Cardiac septum (tissue), 1 donor: ENCODE results near the gene BCAS2. TPM values are rescaled to one million over a fixed set of nuclear protein-coding genes. Genes with fewer than 3 reads are reported as not detected.

ENCODE experiments used
- DNase-seq: peaks from one replicate; pipeline ENCODE4 v3.0.0-alpha.2; 2020; ENCODE audit warnings: low spot score
- intact Hi-C: fragments of 100-400 bp; cut with DNase I; formaldehyde crosslinking; loops from one replicate; pipeline ENCODE4 v1.14.0; 2022
- long read RNA-seq: library from polyadenylated mRNA; unstranded; transcript quantifications from one replicate; pipeline ENCODE4 v2.0.0, GENCODE V29; 2021
- total RNA-seq: library from RNA; stranded (reverse); fragmentation: NEBNext Ultra II Directional; extraction: Animal tissue kit (Norgen Biotek cat#: 25700); gene quantifications from one replicate; pipeline ENCODE4 v1.2.1, GENCODE V29; 2021
- donor health status: DM: no; HTN: no; CAD: no.

The BCAS2 gene
- 36.1 TPM for total RNA-seq
- long read RNA-seq, transcript BCAS2-201 (7 exons, 1,299 nt), result major isoform, 36 of 37 reads
- long read RNA-seq, partial matches to known transcripts, result 1 of 37 reads
- long read RNA-seq, other reads (novel, unspliced or antisense), result 0 of 37 reads

DNA sequence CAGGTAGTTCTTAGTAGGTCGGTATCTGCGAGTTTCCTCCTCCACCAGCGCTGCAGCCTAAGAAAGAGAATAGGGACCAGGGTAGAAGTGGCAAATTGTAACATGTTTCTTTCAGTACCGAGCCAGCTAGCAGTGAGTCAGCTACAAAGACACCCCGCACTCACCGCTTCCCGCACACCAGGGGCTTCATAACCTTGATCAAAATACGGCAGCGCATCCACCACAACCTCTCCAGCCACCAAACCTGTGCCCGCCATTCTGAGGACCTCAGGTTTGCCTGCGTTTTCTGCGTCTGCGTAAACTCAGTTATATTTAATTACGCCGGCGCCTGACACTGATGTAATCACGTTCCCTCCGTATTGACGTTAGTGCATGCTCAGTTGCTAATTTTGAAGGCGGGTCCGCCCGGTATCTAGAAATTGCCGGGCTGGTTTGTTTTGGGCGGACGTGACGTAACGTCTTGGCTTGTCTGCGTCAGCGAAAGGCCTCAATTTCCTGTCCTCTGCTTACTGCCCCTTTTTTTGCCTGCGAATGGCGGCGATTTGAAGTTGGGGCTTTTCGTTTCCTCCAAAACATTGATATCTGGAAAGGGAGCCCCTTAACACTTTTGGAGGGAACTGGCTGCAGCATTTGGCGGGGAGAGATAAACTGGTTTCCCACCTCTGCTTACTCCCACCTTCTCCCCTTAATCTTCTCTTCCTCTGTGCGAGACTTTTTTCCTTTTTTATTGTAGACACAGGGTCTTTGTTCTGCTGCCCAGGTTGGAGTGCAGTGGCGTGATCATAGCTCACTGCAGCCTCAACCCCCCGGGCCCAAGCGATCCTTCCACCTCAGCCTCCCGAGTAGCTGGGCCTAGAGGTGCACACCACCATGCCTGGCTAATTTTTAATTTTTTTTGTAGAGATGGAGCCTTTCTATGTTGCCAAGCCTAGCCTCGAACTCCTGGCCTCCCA is at the start of gene BCAS2:
Gene BCAS2, minus strand, starts transcription at position 281 of the 953 bp plus-strand sequence. Its CDS starts 24 bp downstream, at position 257.
- intact Hi-C loops, result loop anchor here (1.0 to 5.0 kb wide), 4 partner anchors 70 to 234 kb away; partner anchors contain the start of genes CSDE1, NRAS and TRIM33
- DNase-seq, result peak; percentile 97

DNA sequence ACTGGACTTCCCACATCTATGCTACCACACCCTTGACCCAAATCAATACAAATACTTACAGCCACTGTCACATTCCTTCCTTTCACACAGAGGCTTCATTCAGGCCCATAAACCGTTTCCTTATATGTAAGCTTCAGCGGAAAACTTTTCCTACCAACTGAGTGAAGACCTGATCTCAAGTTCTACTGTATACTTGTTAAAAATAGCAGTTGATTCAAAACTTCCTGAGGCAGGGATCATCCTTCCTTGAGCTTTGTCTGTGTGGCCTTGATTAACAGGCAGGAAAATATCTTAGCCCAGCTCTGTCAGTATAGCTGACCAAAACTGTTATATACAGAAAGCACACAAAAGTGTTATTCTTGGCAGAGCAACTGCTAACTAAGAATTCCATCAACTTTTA is 45.7 kb upstream of the BCAS2 start:
- no peak for DNase-seq
- intact Hi-C loops, result no loop called here

DNA sequence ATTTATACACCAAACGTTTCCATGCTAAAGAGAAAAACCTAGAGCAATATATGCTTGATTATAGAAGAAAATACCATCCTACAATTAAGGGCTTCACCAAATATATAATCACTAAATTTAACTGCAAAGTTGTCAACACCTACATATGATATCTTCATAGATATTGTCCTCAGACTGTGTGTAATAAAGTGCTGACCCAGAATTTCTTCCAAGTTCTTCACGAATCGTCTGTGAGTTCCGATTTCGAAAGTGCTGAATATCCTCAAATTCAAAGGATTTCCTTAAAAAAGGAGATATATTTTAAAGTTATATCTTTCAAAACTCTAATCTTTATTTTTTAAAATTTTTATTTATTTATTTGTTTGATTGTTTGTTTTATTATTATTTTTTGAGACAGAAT is 41.9 kb upstream of the BCAS2 start:
- intact Hi-C loops, result no loop called here
- DNase-seq, result no peak

DNA sequence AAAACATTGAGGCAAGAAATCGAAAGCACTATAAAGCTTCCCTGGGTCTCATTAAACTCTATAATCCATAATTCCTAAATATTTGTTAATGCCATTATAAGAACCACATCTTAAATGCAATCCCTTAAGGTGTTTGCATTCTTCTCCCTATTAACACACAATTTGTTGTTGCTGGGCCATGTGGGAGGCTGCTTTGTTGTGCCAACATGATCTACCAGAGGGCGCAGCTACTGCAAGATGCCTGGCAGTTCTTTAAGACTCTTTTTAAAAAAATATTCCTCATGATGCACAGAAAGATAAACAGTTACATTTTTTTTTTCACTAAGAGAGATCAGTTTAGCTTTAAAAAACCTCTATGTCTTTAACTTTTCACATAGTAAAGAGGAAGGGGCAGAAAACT is 39.0 kb upstream of the BCAS2 start:
- intact Hi-C loops, result no loop called here
- DNase-seq, result no peak

DNA sequence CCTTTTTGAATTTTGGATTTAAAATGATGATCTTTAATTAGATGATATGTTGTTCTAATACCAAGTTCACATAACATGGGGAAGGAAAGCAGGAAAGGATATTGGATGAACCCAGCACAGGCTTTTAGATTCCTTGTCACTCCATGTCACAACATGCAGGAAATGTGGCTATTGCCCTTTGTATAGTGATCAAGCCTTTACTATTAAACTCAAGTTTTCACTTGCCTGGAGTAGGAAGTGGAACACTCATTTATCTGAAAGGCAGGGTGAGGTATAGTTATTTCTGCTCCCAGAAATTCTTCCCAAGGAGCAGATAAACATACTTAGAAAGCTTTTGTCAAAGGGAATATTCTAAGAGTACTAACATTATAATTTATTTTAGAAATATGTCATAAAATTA is 37.2 kb upstream of the BCAS2 start:
- DNase-seq, result no peak

DNA sequence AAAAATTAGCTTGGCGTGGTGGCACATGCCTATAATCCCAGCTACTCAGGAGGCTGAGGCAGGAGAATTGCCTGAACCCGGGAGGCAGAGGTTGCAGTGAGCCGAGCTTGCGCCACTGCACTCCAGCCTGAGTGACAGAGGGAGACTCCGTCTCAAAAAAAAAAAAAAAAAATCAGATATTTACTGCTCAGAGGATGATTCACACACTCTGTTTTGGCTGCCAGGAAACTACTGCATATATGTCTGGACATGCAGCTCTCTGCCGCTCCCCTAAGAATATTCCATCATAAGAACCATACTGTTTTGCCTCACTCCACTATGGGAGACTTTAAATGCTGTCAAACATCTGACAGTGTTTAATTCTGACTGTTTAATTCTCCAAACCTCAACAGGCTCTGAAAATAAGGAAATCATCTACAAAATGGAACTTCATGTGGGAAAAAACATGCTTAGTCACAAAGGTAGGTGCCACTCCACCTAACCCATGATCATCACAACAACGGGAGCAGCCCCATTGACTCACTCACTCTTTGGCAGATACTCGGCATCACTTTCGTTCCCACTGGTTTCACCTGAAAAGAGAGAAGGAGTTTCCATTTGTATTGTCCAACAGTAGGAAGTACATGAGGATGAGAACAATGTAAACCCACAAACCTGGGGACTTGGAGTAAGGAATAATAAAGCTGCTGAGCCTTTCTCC is 29.3 kb upstream of the BCAS2 start:
- intact Hi-C loops, result no loop called here
- DNase-seq, result no peak

More for the DNA sequence above, 37.2 kb upstream of the BCAS2 start:
- intact Hi-C loops, result no loop called here

DNA sequence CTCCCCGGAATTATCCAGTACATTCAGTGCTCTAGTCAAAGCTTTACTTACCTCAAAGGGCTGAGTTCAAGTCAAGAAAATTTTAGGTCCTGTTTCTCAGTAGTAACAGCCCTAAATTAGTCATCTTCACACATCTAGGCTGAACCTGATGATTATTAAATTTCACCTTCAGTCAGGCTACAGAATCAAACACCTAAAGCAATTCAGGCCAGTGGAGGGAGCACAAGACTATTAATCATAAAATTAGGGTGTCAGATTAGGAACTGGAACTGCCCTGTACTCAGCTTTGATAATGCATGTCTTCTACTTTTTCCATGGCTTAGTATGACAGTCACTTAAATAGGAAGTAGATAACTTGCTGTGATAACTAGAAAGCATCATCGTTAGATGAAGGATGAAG is 28.4 kb upstream of the BCAS2 start:
- no peak for DNase-seq
- intact Hi-C loops, result no loop called here

DNA sequence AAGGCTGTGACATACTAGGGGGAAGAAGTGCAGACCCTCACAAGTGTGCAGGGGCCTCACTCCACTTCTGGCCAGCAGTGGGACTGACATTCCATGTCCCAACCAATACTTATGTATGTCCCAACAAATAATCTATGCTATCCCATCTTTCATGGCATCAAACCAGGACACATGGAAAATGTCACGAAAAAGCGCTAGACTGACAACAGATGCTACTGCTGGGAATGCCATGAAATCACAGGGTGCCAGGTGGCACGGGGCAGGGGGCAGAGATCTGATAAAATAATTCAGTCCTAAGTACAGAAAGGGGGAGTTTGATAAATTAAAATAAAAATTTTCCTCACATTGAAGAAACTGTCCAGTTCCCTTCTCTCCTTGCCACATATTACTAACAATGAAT is 27.6 kb upstream of the BCAS2 start:
- DNase-seq, result no peak
- intact Hi-C loops, result no loop called here

DNA sequence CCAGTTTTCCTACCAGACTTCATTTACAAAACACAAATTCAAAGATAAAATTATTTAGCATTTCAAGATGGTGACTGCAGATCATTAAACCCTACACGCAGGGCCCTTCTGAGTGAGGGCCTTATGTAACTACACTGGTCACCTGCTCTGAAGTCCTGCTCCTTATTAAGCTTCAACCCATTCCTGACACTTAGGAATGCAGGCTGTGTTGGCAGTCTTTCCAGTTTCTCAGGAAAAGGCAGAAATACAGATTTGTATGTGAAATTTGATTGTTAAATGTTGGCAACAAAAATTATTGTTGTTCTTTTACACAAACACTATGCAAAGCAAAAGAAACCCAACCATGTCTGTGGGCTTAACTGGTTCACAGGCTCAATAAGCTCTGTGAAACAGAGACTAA is 25.8 kb upstream of the BCAS2 start:
- intact Hi-C loops, result no loop called here
- no peak for DNase-seq

DNA sequence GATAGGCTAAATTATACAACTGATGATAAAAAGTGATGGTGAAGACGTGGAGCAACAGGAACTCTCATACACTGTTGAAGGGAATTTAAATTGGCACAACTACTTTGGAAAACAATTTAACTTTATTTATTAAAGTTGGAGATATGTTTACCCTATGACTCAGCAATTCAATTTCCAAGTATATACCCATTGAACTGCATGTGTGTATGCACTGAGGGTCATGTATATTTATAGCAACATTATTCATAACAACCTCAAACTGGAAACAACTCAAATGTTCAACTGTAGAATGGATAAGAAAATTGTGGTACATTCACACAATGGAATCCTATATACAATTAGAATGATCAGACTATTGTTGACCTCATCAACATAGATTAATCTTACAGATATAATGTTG is 16.5 kb upstream of the BCAS2 start:
- no peak for DNase-seq
- intact Hi-C loops, result no loop called here

DNA sequence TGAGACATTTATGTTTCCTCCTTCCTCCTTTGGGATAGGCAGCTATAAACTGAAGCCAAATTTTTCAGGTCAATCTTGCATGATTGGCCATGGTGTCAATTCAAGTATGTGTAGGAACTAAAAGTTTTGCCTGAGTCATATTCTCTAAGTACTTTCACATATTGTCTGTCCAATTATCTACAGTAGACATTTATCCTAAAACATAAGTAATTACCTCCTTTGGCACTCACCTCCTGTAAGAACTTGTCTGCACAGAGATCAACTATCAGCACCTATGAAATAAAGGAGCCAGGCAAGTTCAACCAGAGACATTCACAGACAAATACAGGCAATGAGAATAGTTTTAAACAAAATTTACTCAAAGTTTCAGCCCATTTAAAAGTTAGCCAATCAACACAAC is 14.2 kb upstream of the BCAS2 start:
- intact Hi-C loops, result no loop called here
- no peak for DNase-seq

DNA sequence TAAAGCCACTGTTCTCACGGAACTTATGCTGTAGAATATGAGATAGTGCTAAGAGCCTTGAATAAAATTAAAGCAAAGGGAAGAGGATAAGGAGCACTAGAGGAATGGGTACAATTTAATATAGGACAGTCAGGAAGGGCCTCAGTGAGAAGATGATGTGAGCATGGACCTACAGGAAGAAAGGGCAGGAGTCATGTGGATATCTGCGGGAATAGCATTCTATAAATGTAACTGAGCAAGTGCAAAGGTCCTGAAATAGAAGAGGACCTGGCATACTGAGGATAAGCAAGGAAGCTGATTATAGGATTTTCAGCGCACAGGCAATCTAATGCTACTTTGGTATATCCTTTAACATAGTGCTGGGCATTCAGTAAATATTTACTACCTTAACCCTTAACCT is 12.6 kb upstream of the BCAS2 start:
- DNase-seq, result no peak
- intact Hi-C loops, result no loop called here

DNA sequence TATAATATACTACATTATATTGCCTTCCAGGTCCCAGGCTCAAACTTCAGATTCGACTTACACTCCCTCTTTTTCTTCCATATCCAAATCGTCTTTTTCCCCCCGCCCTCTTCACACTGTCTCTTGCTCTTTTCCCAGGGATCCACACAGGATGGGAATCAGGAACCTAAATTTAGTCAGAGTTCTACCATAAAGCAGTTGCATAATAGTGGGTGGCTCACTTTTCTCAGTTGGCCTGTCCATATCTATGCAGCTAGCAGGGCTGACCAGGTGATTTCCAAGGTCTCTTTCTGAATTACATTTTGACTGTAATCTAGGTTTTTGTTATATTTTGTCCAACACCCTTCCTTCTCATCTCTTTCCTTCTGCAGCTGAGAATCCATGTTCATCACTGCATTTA is 7.7 kb upstream of the BCAS2 start:
- intact Hi-C loops, result no loop called here
- DNase-seq, result no peak

DNA sequence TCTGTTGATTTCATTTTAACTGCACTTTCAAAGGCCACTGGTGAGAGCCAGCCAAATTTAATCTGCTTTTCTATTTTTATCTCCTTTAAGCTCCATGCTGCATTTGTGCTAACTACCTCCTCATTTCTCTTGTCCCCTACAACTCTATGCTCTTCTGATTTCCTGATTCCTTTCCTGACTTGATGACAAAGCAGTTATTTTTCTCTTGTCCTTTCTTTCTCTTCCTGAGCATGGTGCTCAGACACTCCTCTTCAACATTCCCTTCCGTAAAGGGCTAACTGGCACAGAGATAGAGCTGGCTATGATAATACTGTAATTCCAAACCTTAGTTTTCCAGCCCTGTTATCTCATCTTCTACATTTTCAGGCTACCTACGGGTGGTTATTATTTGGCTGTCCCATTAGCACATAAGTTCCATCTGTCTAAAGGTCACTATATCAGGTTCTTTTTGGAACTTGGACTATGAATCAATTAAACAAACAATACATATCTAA is 6.8 kb upstream of the BCAS2 start:
- DNase-seq, result no peak
- intact Hi-C loops, result no loop called here

DNA sequence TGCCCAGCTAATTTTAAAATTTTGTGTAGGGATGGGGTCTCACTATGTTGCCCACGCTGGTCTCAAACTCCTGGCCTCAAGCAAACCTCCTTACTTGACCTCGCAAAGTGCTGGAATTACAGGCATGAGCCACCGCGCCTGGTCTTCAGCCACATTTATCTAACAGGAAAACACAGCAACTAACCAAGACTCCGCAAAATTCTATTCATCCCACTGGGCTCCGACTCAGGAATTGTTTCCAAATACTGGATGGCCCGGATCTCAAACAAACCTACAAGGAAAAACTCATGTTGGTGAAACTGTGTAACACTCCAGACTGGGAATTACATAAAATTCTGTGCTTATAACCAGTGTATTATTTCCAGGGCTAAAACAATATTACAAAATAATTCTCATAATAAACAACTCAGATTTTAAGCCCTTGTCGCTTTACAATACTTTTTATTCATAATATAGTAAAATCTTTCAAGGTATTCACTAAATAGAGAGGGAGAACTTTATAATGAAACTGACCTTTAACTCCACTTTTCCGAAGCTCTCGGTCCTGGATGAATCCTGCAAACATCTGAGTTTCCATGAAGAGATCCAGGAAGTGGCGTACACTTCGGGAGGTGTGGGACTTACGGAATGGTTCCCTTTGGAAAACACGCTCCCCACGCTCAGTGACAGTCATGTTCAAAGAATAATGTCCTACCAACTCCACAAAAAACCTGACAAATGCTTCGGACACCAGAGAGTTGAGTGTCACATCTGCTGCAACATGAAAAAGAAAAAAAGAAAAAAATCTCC is 6.0 kb upstream of the BCAS2 start:
- intact Hi-C loops, result no loop called here
- no peak for DNase-seq

DNA sequence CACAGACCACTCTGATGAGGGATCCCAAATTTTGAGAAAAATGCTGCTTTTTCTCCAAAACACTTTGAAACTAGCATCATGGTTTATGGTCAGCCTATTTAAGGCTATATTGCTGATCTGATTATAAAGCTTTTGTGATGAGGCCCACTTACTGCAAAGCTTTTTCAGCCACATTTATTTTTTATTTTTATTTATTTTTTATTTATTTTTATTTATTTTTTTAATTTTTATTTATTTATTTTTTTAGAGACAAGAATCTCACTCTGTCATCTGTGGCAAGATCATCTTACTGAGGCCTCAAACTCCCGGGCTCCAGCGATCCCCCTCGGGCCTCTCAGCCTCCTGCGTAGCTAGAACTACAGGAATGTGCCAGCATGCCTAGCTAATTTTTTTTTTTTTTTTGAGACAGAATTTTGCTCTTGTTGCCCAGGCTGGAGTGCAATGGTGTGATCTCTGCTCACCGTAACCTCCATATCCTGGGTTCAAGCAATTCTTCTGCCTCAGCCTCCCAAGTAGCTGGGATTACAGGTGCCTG is 5.2 kb upstream of the BCAS2 start:
- DNase-seq, result no peak
- intact Hi-C loops, result no loop called here

DNA sequence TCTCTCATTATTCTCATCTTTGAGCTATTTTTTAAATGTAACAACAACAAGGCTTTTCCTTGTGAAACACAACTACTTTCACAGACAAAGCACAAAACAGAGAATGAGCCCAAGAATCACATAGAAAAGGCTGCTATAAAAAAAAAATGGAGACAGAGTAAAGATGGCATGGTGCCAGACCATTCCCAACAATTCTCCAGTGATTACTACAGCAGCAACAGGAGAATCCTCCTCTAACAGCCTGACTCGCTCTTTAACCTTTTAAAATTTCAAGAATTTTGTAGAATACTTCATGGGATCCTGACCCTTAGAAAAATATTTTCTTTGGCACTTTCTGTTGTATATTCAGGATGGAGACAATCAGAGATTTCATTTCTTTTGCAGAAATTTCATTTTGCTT is 3.8 kb upstream of the BCAS2 start:
- no peak for DNase-seq
- intact Hi-C loops, result no loop called here

DNA sequence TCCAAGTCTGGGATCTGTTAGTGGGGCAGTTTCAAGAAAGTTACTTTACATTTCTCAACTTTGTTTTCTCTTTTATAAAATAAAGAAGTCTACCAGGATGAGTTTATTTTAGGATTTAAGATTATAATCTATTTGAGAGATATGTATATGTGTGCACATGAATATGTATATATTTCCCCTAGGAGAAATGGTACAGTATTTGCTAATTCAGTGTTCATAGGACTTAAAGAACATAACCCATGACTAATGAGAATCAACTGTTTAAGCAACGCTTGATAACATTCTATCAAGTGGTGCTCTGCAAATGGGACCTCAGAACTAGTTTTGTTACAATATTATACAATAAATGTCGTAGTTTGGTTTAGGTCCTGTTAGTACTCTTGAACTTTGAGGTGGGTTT is 7.0 kb downstream of the BCAS2 start:
- intact Hi-C loops, result no loop called here
- no peak for DNase-seq

DNA sequence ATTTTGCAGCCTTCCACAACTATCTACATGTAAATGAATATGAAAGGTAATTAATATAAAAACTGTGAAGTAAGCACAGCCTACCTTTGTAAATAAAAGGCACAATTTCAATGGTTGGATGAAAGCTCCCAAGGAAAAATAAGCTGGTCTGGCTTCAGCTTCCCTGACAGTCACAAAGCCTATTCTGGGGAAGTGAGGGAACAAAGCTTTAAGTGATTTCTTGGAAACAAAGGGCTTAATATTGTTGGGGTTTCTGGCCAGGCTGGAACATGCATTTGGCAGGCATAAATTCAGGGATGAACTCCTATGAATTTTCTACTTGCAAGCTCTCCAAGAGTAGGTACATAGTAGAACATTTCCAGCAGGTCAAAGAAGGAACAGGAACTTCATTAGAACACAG is 17.3 kb downstream of the BCAS2 start:
- intact Hi-C loops, result loop anchor here (10.0 kb wide), 1 partner anchor 149 kb away; no protein-coding TSS in a partner anchor
- DNase-seq, result no peak
